Natural killer cell (primary cell): Measurements from ENCODE around the gene RAP1GAP. TPM values are rescaled to one million over a fixed set of nuclear protein-coding genes. Genes with fewer than 3 reads are reported as not detected.

ENCODE experiments used
- ATAC-seq, 3 donors: fragments of 150-1000 bp in 2 of 3; fragments of 200-7000 bp in 1 of 3; cut with Tn5 transposase; 1 replicate in 1 of 3; 2 replicates in 2 of 3; pipeline ENCODE4 v1.10.0; 2021; ENCODE audit warnings: mild to moderate bottlenecking in 2 of 3, moderate library complexity in 2 of 3
- DNase-seq, 2 donors: peaks; one replicate each; pipeline versions ENCODE4 v3.0.0 to v3.0.0-alpha.2; 2013 to 2021; ENCODE audit warnings: mixed read lengths in 1 of 2
- H3K27ac ChIP-seq: one replicate; pipeline ENCODE4 v1.5.1; 2013; ENCODE audit warnings: mild to moderate bottlenecking, low read length
- H3K27me3 ChIP-seq: one replicate; pipeline ENCODE4 v1.6.1; 2013; ENCODE audit warnings: low read length; ENCODE audit not compliant: control insufficient read depth, insufficient read depth
- H3K36me3 ChIP-seq: one replicate; pipeline ENCODE4 v1.6.1; 2013; ENCODE audit warnings: low read length; ENCODE audit not compliant: control insufficient read depth, insufficient read depth
- H3K4me1 ChIP-seq: one replicate; pipeline ENCODE4 v1.6.1; 2013; ENCODE audit warnings: low read length; ENCODE audit not compliant: control insufficient read depth, insufficient read depth
- H3K4me3 ChIP-seq: one replicate; pipeline ENCODE4 v1.5.1; 2013; ENCODE audit warnings: low read length
- H3K9me3 ChIP-seq: one replicate; pipeline ENCODE4 v1.6.1; 2013; ENCODE audit warnings: low read length; ENCODE audit not compliant: control insufficient read depth, insufficient read depth
- H3K27ac Mint-ChIP-seq, 2 donors: one replicate each; pipeline ENCODE4 v1.8.0; 2022; ENCODE audit warnings: mild to moderate bottlenecking in 2 of 2, mixed read lengths in 2 of 2, moderate library complexity in 1 of 2
- H3K27me3 Mint-ChIP-seq, 2 donors: one replicate each; pipeline ENCODE4 v1.8.0; 2022; ENCODE audit warnings: low read depth in 2 of 2, mixed read lengths in 2 of 2
- H3K36me3 Mint-ChIP-seq: one replicate; pipeline ENCODE4 v1.8.0; 2022; ENCODE audit warnings: mixed read lengths
- H3K4me1 Mint-ChIP-seq, 2 donors: one replicate each; pipeline ENCODE4 v1.8.0; 2022; ENCODE audit warnings: mixed read lengths in 2 of 2
- H3K4me3 Mint-ChIP-seq: one replicate; pipeline ENCODE4 v1.8.0; 2022; ENCODE audit warnings: mild to moderate bottlenecking, moderate library complexity, mixed read lengths
- H3K9me3 Mint-ChIP-seq, 2 donors: one replicate each; pipeline ENCODE4 v1.8.0; 2022; ENCODE audit warnings: mixed read lengths in 2 of 2
- WGBS: methylation state at CpG from one replicate; pipeline ENCODE4 v1.1.7; 2013; ENCODE audit warnings: missing lambda C conversion rate; ENCODE audit not compliant: insufficient coverage; 5-methylcytosine and 5-hydroxymethylcytosine counted together
- intact Hi-C: fragments of 100-400 bp; cut with micrococcal nuclease; formaldehyde crosslinking; loops from one replicate; pipeline ENCODE4 v1.14.2; 2022
- total RNA-seq, 4 donors: library from RNA; stranded (reverse); fragments of 120-200 nt in 1 of 4; gene quantifications; one replicate each; pipeline versions ENCODE4 v1.2.3 to v1.2.4, GENCODE V29; 2013 to 2022
- TF ChIP-seq, protein P1 (sequence below): fragments of 200-600 bp; IDR thresholded peaks from one replicate; pipeline ENCODE4 v1.8.0; 2022; ENCODE audit warnings: antibody characterized with exemption

RAP1GAP gene
- total RNA-seq, 3 donors from 2014 or later (not counting 1 experiment from before 2014, with no cell fraction given): 0.47 to 1.1 TPM; not detected in 1

DNA sequence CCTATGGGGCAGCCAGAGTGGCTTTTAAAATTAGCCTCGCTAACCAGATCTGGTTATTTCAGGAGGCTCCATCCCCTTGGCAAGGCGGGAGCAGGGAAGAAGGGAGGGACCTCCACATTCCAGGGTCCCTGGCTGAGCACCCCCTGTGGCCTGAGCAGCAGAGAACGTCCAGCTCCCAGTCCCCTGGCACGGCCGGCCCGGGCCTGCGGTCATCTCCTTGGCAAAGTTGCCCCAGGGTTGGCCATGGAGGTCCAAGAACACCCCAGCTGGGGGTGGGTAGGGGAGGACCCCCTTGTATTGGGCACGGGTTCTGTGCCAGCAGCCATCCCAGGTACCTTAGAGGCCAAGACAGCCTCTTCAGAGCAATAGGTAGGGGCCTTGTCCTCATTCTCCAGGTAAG lies 75.9 kb downstream of the RAP1GAP start:
- intact Hi-C loops: no loop called here
- 96% methylated on average over 8 of the region's 8 CpGs for WGBS
- no peaks in the 10 kb centered on the region for H3K36me3 ChIP-seq
- Mint-ChIP-seq H3K27me3 (peaks cover 6 to 8% of the 10 kb centered on the region in 2 donors), H3K27ac (no peak overlapping the region), H3K4me1 (no peaks in the 10 kb centered on the region), H3K4me3 (no peak overlapping the region), H3K9me3 (no peaks in the 10 kb centered on the region), H3K36me3 (no peaks in the 10 kb centered on the region)
- H3K27me3 ChIP-seq: no peaks in the 10 kb centered on the region
- TF ChIP-seq, protein P1, sequence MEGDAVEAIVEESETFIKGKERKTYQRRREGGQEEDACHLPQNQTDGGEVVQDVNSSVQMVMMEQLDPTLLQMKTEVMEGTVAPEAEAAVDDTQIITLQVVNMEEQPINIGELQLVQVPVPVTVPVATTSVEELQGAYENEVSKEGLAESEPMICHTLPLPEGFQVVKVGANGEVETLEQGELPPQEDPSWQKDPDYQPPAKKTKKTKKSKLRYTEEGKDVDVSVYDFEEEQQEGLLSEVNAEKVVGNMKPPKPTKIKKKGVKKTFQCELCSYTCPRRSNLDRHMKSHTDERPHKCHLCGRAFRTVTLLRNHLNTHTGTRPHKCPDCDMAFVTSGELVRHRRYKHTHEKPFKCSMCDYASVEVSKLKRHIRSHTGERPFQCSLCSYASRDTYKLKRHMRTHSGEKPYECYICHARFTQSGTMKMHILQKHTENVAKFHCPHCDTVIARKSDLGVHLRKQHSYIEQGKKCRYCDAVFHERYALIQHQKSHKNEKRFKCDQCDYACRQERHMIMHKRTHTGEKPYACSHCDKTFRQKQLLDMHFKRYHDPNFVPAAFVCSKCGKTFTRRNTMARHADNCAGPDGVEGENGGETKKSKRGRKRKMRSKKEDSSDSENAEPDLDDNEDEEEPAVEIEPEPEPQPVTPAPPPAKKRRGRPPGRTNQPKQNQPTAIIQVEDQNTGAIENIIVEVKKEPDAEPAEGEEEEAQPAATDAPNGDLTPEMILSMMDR: no peak
- no peaks in the 10 kb centered on the region for H3K4me1 ChIP-seq
- no peak overlapping the region for H3K4me3 ChIP-seq
- DNase-seq (no peak), ATAC-seq (no peak)
- no peak overlapping the region for H3K27ac ChIP-seq
- no peaks in the 10 kb centered on the region for H3K9me3 ChIP-seq

DNA sequence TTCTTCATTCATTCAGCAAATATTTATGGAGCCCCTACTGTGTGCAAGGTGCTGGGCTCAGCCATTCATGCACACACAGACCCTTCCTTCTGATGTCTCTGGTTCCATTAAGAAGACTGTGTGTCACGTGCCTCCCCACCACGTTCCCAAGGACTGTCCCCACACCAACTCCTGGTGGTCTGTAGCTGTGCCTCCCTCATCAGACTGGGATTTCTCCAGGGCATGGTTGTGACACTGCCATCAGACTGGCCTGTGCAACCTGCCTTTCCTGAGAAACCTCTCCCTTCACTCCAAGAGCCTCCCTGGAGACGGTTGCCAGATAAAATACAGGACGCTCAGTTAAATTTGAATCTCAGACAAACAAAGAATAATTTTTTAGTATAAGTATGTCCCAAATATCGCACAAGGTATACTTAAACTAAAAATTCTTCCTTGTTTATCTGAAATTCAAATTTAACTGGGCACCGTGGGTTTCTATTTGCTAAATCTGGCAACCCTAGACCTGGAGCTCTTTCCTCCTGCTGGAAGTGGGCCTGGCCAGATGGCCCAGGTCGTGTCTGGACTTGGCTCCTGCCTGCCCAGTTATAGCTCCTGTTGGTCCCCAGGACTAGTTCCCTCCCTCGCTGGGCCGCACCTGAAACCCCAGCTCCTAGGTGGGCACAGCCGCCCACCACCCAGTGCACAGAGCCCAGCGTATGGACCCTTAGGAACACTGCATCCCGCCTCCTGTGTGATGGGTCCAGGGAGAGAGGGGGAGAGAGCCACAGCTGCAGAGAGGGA lies 76.9 kb downstream of the RAP1GAP start:
- no peak overlapping the region for H3K27ac Mint-ChIP-seq
- TF ChIP-seq, protein P1: no peak
- H3K9me3 ChIP-seq: no peaks in the 10 kb centered on the region
- no peak overlapping the region for H3K4me3 ChIP-seq
- H3K4me3 Mint-ChIP-seq: no peak overlapping the region
- no peak overlapping the region for H3K27ac ChIP-seq
- no peaks in the 10 kb centered on the region for H3K4me1 ChIP-seq
- peaks cover 8 to 9% of the 10 kb centered on the region in 2 donors for H3K27me3 Mint-ChIP-seq
- intact Hi-C loops: no loop called here
- H3K9me3 Mint-ChIP-seq: no peaks in the 10 kb centered on the region
- DNase-seq: no peak
- no peaks in the 10 kb centered on the region for H3K4me1 Mint-ChIP-seq
- 88% methylated on average over 11 of the region's 12 CpGs for WGBS
- no peaks in the 10 kb centered on the region for H3K27me3 ChIP-seq
- no peaks in the 10 kb centered on the region for H3K36me3 ChIP-seq
- ATAC-seq: no peak
- H3K36me3 Mint-ChIP-seq: no peaks in the 10 kb centered on the region

DNA sequence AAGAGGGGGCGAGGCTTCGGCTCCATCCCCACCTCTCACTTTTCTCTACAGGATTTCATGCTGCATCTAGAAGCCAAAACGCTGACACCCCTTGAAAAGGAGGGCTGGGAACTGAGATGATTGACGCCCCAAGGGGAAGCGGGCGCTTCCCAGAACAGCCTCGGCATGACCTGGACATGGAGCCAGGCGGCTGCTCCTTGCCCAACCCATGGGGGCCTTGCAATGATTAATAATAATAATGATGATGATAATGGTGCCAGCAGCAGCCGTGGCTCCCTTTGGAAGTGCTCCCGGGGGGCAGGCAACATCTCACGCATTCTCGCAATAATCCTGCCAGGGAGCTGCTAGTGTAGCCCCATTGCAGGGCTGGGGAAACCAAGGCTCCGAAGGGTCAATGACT lies 78.2 kb downstream of the RAP1GAP start:
- intact Hi-C loops: no loop called here
- Mint-ChIP-seq H3K9me3 (no peaks in the 10 kb centered on the region), H3K4me3 (no peak overlapping the region), H3K36me3 (no peaks in the 10 kb centered on the region), H3K4me1 (no peaks in the 10 kb centered on the region), H3K27ac (no peak overlapping the region), H3K27me3 (peaks cover 8 to 9% of the 10 kb centered on the region in 2 donors)
- H3K4me1 ChIP-seq: no peaks in the 10 kb centered on the region
- no peaks in the 10 kb centered on the region for H3K36me3 ChIP-seq
- no peak for ATAC-seq
- 55% methylated on average over 13 of the region's 13 CpGs for WGBS
- no peak overlapping the region for H3K4me3 ChIP-seq
- H3K9me3 ChIP-seq: no peaks in the 10 kb centered on the region
- DNase-seq: no peak
- no peaks in the 10 kb centered on the region for H3K27me3 ChIP-seq
- no peak overlapping the region for H3K27ac ChIP-seq
- TF ChIP-seq, protein P1: no peak
